KOPT-K1 (cell line): ENCODE results near the gene TREH.

Experiments used
- H3K27ac ChIP-seq: fragments of 200-600 bp; sonication (generic); 2 replicates; pipeline ENCODE4 v1.5.1; 2016; ENCODE audit warnings: antibody characterized with exemption, mild to moderate bottlenecking, low read depth, low read length; ENCODE audit not compliant: poor library complexity, severe bottlenecking
- H3K36me3 ChIP-seq: fragments of 200-600 bp; sonication (generic); 2 replicates; pipeline ENCODE4 v1.5.1; 2017; ENCODE audit warnings: antibody characterized with exemption, mild to moderate bottlenecking, low read length, moderate library complexity; ENCODE audit not compliant: insufficient read depth
- H3K9me3 ChIP-seq: fragments of 200-600 bp; sonication (generic); 2 replicates; pipeline ENCODE4 v1.5.1; 2017; ENCODE audit warnings: antibody characterized with exemption, low read length, mild to moderate bottlenecking; ENCODE audit not compliant: insufficient read depth, poor library complexity, severe bottlenecking

TREH gene

DNA sequence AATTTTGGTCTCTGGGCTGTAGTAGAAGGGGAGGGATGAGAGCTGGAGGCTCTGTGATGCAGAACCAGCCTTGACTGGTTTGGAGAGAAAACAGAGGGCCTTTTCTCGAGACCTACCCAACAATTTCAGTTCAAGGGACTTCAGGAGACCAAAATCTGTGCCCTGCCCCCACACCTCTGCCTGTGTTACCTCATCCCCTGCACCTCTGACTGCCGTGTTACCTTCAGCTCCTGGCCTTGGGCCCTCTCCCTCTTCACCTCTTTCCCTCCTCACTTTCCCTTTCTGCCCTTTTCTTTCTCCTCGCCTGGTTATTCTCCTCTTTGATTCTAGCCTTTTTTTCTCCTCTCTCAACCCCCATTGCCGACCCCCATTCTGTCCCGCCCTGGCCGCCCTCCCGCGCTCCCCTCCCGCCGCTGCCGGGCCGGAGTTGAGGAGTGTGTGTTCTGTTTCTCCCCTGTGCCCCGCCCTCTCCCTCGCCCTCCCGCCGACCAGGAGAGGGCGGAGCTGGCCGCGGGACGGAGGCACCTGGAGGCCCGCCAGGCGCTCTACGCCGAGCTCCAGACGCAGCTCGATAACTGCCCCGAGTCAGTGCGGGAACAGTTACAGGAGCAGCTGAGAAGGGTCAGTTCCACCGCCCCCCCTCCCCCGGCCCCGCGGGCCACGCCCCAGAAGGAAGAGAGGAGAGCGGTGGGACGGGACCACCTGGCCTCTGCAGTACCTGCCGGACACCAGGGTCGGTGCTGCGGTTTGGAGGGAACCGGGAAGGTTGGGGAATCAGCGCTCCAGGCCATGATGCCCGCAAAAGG, 44.8 kb downstream of the TREH start:
- no peaks in the 10 kb centered on the region for H3K36me3 ChIP-seq
- no peak overlapping the region for H3K27ac ChIP-seq
- no peaks in the 10 kb centered on the region for H3K9me3 ChIP-seq

DNA sequence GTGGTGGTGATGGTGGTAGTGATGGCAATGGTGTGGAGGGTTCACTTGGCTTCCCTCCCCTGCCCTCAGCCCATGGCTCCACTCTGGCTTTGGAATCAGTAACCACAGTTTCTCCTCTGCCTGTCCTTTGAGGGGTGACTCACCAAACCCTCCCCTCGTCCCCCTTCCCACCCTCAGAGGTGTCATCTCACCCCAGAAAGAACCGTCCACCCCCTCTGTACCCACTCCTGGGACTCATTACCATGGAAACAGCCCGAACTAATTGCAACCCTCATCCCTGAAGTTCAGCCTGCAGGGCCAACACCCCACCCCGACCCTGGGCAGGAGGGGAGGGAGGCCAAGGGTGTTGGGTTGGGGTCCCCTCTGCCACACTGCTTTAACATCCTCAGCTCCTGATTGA, 45.5 kb downstream of the TREH start:
- Histone ChIP-seq H3K36me3 (no peaks in the 10 kb centered on the region), H3K27ac (no peak overlapping the region), H3K9me3 (no peaks in the 10 kb centered on the region)

DNA sequence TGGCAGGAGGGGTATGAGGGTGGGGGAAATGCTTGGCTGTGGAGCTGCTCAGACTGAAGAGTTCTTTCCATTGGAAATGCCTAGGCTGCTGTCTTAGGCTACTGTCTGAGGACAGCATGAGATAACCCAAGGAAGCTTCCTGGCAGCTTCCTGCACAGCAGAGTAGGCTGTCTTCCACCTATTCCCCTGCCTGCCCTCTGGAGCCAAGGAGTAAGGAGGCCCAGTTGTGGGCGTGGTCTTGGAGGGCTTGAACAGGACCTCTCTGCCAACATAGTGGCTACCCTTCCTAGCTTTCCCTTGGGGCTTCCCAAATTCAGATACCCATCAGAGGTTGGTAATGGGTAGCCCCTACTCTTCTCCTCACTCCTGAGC, 46.1 kb downstream of the TREH start:
- H3K36me3 ChIP-seq = no peaks in the 10 kb centered on the region
- no peaks in the 10 kb centered on the region for H3K9me3 ChIP-seq
- no peak overlapping the region for H3K27ac ChIP-seq

DNA sequence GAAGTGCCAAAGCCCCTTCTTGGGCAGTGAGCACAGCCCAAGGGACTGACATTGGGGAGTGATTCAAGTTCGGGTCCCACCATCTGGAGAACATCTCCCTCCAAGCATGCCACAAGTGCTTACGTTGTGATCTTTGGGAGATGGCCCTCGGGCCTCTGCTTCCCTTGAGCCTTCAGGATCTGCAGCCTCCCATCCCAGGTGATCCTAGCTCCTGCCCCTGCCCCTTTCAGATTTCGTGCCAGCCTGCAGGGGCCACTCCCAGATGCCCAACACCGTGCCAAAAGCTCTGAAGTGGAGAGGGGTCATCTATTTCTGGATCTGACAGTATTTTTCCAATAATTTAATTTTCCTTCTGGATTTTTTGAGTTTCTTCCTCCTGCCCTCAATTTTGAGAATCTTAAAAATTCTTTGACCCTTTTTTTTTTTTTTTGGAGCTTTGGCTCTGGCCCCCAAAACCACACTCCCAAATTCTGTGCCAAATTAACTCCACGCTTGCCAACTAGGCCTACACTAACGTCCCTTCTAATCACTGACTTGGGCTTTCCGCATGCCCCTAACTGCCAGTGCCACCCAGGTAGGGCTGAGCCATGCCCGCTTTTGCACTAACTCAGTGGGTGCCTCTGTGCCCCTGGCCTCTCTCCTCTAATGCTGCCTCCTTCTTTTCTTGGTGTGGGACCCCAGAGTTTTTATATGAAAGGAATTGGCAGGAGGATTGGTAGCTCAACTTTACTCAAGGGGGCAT, 46.7 kb downstream of the TREH start:
- H3K9me3 ChIP-seq = no peaks in the 10 kb centered on the region

DNA sequence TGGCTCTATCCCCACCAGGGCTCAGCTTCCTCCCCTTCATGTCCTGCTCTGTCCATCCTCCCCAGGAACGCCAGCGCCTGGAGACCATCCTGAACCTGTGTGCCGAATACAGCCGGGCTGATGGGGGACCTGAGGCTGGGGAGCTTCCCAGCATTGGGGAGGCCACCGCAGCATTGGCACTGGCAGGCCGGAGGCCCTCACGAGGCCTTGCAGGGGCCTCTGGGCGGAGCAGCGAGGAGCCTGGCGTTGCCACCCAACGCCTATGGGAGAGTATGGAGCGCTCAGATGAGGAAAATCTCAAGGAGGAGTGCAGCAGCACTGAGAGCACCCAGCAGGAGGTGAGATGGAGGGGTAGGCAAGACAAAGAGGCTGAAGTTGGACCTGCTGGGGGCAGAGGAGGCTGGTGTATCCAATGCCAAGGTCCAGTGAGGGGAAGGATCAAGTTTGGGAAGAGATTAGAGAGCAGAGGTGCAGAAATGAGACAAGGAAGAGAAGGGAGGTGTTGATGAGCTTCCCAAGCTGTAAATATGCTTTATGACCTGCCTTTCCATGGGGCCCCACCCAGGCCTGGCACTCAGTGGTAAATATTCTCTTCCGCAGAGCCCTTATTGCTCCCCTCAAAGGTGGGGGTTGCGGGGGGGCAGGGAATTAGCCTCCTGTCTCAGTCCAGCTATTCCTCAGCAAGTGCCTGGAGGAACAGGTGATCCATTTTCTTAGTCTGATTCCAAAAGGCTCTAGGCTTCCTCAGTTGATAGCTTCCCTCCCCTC, 48.1 kb downstream of the TREH start:
- H3K36me3 ChIP-seq = no peaks in the 10 kb centered on the region
- H3K27ac ChIP-seq = no peak overlapping the region
- no peaks in the 10 kb centered on the region for H3K9me3 ChIP-seq

More for the DNA sequence above, 46.7 kb downstream of the TREH start:
- Histone ChIP-seq H3K27ac (no peak overlapping the region), H3K36me3 (no peaks in the 10 kb centered on the region)

DNA sequence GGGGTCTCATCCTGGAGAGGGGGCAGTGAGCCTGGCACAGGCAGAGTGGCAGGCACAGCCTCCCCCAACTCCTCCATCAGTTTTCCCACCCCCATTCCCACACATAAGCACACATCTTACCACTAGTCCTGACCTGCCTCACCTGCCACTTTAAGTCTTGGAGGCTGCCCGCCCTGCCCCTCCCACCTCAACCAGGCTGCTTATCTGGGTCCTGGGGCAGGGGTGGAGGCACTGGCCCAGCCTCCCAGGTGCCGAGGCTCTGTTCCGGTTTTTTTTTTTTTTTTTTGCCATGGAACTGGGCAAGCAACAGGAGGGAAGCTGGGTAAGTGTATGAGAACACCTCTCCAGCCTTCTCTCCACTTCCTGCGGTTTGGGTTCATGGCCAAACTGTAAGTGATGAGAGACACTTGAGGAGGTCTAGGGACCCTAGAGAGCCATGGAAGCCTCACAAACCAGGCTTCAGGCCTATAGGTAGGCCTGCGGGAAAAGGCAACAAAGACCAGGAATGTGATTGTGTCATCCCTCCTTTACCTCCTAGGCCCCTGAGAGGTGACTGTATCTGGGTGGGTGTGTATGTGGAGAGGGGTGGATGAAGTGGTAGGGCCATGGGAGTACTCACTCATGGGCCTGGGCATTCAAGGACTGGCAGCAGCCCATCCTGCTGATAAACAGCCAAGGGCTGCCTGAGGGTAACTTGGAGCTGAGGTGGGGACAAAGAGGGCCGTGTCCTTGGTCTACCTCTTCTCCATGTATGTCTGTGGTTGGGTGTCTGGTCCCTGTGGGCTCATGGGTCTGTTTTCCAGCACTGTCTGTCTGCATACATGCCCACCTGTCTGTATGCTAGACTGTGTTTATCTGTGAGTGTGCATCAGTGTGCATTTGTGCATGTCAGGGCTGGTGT, 49.4 kb downstream of the TREH start:
- Histone ChIP-seq H3K36me3 (no peaks in the 10 kb centered on the region), H3K27ac (no peak overlapping the region), H3K9me3 (no peaks in the 10 kb centered on the region)

DNA sequence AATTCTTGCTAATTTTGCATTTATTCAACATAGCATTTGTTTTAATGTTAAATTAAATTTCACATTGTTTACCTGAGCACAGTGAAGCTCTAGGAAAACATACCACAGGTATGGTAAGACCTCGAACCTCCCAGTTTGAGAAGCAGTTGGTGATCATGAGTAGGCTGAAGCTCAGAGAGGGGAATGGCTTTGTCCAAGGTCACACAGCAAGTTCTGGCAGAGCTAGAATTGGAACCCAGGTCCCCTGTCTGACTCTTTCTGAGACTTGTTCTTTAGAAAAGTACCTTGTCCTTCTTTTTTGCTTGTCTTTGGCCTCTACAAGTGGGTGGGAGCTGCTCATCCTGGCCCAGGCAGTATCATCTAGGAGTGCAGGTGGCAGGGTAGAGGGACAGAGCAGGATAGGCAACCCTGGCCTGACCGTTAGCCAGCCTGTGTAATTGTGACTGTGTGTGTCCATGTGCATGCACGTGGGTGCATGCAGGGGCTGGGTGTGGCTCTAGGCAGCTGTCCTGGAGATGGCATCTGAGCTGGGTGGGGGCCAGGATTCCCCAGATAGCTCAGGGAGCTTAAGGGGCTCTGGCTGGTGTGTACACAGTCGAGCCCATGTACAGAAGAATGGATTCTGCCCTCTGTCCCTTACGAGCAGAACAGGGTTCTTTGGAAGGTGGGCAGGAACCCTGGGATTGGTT, 50.4 kb downstream of the TREH start:
- Histone ChIP-seq H3K27ac (no peak overlapping the region), H3K9me3 (no peaks in the 10 kb centered on the region), H3K36me3 (no peaks in the 10 kb centered on the region)

DNA sequence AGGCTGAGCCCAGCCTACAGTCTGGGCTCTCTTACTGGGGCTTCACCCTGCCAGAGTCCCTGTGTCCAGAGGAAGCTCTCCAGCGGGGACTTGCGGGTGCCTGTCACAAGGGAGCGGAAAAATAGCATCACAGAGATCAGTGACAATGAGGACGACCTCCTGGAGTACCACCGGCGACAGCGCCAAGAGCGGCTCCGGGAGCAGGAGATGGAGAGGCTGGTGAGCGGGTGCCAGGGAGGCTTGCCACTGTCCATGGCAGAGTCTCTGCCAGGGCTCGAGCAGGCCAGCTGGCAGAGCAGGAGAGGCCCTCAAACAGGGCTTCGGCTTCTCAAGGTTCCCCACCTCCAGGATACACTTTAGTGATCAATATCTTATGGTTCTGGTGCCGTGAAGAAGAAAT, 51.0 kb downstream of the TREH start:
- Histone ChIP-seq H3K27ac (no peak overlapping the region), H3K9me3 (no peaks in the 10 kb centered on the region), H3K36me3 (no peaks in the 10 kb centered on the region)

DNA sequence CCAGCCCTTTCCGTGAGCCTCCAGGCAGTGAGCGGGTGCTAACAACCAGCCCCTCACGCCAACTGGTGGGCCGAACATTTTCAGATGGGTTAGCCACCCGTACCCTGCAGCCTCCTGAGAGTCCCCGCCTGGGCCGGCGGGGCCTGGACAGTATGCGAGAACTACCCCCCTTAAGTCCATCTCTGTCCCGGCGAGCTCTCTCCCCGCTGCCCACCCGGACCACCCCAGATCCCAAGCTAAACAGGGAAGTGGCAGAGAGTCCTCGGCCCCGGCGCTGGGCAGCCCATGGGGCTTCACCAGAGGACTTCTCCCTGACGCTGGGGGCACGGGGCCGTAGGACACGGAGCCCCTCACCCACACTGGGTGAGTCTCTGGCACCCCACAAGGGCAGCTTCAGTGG, 51.4 kb downstream of the TREH start:
- Histone ChIP-seq H3K27ac (no peak overlapping the region), H3K9me3 (no peaks in the 10 kb centered on the region), H3K36me3 (no peaks in the 10 kb centered on the region)

DNA sequence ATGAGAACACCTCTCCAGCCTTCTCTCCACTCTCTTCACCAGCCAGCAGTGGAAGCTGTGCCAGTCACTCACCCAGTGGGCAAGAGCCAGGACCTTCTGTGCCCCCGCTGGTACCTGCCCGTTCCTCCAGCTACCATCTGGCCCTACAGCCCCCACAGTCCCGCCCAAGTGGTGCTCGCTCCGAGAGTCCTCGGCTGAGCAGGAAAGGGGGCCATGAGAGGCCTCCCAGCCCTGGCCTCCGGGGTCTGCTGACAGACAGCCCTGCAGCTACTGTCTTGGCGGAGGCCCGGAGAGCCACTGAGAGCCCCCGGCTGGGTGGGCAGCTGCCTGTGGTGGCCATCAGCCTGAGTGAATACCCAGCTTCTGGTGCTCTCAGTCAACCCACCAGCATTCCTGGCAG, 51.9 kb downstream of the TREH start:
- Histone ChIP-seq H3K9me3 (no peaks in the 10 kb centered on the region), H3K36me3 (no peaks in the 10 kb centered on the region), H3K27ac (no peak overlapping the region)

DNA sequence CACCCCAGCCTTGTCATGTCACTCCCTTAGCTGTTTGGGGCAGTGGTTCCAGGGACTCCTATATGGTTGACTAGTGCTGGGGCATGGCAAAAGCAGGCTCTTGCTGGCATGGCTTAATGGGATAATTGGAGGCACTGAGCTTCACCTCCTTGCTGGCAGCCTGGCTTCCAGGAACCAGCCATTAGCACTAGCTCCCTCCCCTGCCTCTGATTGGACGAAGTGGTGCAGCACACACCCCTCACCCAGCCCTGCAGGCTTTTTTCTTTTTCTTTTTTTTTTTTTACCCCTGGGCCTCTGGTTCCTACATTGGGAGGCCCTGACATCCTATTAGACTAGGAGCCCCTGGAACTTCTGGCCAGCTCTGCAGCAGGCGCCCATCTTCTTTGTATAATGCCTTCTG, 53.5 kb downstream of the TREH start:
- H3K27ac ChIP-seq = no peak overlapping the region
- no peaks in the 10 kb centered on the region for H3K9me3 ChIP-seq
- H3K36me3 ChIP-seq = no peaks in the 10 kb centered on the region

DNA sequence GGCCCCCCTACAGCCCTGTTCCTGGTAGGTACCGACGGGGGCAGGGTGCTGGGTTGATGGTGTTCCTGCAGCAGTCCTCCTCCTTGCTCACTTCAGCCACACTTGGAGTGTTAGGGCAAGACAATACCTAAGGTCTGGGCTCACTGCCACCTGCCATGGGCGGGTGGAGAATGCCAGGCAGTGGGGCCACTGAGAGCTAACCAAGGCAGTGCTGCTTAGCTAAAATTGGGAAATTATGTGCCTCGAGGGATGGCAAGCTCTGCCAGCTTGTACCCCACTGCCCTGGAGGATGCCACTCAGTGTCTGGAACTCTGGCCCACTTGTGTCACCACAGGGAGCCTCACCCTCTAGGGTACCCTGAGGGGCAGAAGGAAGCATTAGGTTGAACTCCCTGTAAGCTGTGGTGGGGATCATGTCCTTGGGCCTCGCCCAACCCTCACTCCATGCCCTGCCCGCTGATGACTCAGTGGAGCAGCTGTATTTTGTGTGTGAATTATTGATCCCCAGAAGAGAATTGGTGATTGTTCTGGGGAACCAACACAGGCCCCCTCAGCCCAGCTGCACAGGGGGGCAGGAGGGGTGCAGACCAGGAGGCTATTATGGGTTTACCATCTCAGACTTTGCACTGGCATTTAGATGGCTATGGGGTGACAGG, 54.3 kb downstream of the TREH start:
- H3K27ac ChIP-seq = no peak overlapping the region
- no peaks in the 10 kb centered on the region for H3K9me3 ChIP-seq
- no peaks in the 10 kb centered on the region for H3K36me3 ChIP-seq

DNA sequence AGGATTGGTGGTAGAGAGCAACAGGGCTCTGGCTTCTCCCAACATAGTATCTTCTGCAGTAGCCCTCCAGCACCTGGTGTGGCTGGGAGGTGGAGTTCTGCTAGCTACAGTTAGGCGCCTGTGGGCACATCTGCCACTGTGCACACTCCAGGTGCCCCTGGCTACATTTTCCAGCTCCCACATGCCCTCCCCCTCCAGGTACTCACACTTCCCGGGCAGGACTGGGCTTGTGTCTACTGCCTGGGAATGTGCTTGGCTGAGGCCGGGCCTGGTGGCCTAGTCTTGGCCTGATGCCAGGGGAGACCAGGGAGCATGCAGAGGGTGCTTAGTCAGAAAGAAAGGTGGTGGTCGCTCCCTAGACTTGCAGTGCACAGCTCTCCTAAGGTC, 56.2 kb downstream of the TREH start:
- Histone ChIP-seq H3K27ac (no peak overlapping the region), H3K9me3 (no peaks in the 10 kb centered on the region), H3K36me3 (no peaks in the 10 kb centered on the region)
